NCI-H128 (cell line): ENCODE measurements around the gene GALNT6.
"Not testable (repeated sequence)": the region's sequence is repeated elsewhere in the genome, so short reads cannot be mapped to it uniquely, and the experiment has no call there.

Experiments
- DNase-seq: peaks from one replicate; lab custom pipeline; 2025; ENCODE audit not compliant: unreplicated experiment; lab: John Stamatoyannopoulos, UW

Gene GALNT6

GRCh38 chr12:51323966-51324895, 67.0 kb downstream of the GALNT6 start, which contains the start of gene BIN2:
BIN2 (minus strand) TSS chr12:51324174; CDS start chr12:51324102, 72 bp downstream.
- DNase-seq = no peak

- DNase-seq = no peak
These were observed 67.8 kb downstream of the GALNT6 start for GRCh38 chr12:51323317-51323960.

- DNase-seq = no peak
These were observed 68.8 kb downstream of the GALNT6 start for GRCh38 chr12:51322452-51322851.

- DNase-seq = no peak
These were observed 69.3 kb downstream of the GALNT6 start for GRCh38 chr12:51321882-51322281.

- no peak for DNase-seq
These were observed 70.4 kb downstream of the GALNT6 start for GRCh38 chr12:51320695-51321320.

GRCh38 chr12:51320311-51320694, 70.9 kb downstream of the GALNT6 start:
- DNase-seq = no peak

GRCh38 chr12:51318846-51319599, 72.2 kb downstream of the GALNT6 start:
- no peak for DNase-seq

GRCh38 chr12:51318057-51318806, 73.0 kb downstream of the GALNT6 start:
- DNase-seq = not testable (repeated sequence)

GRCh38 chr12:51311389-51311788, 79.8 kb downstream of the GALNT6 start:
- no peak for DNase-seq

- DNase-seq = no peak
These were observed 83.3 kb downstream of the GALNT6 start for GRCh38 chr12:51307655-51308593.

GRCh38 chr12:51306507-51306906, 84.7 kb downstream of the GALNT6 start:
- no peak for DNase-seq
